Ectodermal cell (in vitro differentiated cells): ENCODE data around the gene TRPV3.

Experiments
- H3K27ac ChIP-seq: 2 replicates; pipeline ENCODE4 v1.7.0; 2013; ENCODE audit warnings: mild to moderate bottlenecking, low read depth, low read length; ENCODE audit not compliant: insufficient read depth, poor library complexity, severe bottlenecking
- H3K27me3 ChIP-seq: 2 replicates; pipeline ENCODE4 v1.7.0; 2013; ENCODE audit warnings: mild to moderate bottlenecking, low read length; ENCODE audit not compliant: insufficient read depth, control insufficient read depth, poor library complexity, severe bottlenecking
- H3K36me3 ChIP-seq: one replicate; pipeline ENCODE4 v1.7.0; 2013; ENCODE audit warnings: low read length; ENCODE audit not compliant: control insufficient read depth, insufficient read depth
- H3K4me1 ChIP-seq: one replicate; pipeline ENCODE4 v1.7.0; 2013; ENCODE audit warnings: low read length; ENCODE audit not compliant: control insufficient read depth, insufficient read depth
- H3K4me3 ChIP-seq: 2 replicates; pipeline ENCODE4 v1.7.0; 2013; ENCODE audit warnings: low read depth, low read length, control low read depth; ENCODE audit not compliant: insufficient read depth
- H3K9me3 ChIP-seq: 2 replicates; pipeline ENCODE4 v1.7.0; 2013; ENCODE audit warnings: mild to moderate bottlenecking, low read length, moderate library complexity; ENCODE audit not compliant: control insufficient read depth
- WGBS, 2 experiments: methylation state at CpG; one replicate each; pipeline ENCODE4 v1.1.7; 2013; ENCODE audit warnings: missing lambda C conversion rate in 2 of 2; 5-methylcytosine and 5-hydroxymethylcytosine counted together

The TRPV3 gene

DNA sequence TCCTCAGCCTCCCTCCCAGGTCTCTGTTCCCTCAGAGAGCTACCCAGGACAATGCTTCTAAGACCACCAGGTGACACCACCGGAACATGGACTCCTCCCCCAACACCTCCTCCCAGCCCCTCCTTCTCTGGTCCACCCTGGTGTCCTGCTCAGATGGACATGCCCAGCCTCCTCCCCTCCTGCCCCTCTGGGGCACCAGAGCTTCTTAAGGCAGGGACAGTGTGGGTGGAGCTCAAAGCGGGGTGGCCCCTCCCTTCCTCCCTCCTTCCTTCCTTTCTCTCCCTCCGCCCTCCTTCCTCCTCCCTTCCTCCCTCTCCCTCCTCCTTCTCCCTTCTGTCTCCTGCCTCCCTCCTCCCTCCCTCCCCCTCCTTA is 22.7 kb downstream of the TRPV3 start:
- Histone ChIP-seq H3K4me3 (no peak overlapping the region), H3K36me3 (no peaks in the 10 kb centered on the region), H3K27me3 (no peaks in the 10 kb centered on the region), H3K4me1 (peaks cover 23% of the 10 kb centered on the region), H3K9me3 (no peaks in the 10 kb centered on the region), H3K27ac (no peak overlapping the region)
- WGBS, 2 experiments, result 64 to 69% methylated on average over 3 of the region's 3 CpGs

DNA sequence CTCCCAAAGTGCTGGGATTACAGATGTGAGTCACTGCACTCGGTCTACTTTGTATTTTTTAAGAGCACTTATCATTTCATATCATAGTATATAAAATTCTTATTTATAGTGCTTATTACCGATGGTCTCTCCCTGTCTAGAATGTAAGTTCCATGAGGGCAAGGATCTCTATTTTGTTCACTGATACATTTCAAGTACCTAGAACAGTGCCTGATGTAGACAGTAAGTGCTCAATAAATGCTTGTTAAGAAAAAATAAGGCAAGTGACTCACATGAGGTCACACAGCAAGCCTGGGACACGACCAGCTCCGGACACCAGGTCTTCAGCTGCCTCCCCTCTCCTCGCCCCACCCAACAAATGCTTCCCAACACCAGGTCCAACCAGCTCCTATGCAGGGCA is 23.9 kb downstream of the TRPV3 start:
- Histone ChIP-seq H3K4me1 (peaks cover 32% of the 10 kb centered on the region), H3K36me3 (no peaks in the 10 kb centered on the region), H3K27ac (no peak overlapping the region), H3K4me3 (no peak overlapping the region), H3K27me3 (no peaks in the 10 kb centered on the region), H3K9me3 (no peaks in the 10 kb centered on the region)
- WGBS, 2 experiments, result 90 to 91% methylated on average over 3 to 5 of the region's 5 CpGs

DNA sequence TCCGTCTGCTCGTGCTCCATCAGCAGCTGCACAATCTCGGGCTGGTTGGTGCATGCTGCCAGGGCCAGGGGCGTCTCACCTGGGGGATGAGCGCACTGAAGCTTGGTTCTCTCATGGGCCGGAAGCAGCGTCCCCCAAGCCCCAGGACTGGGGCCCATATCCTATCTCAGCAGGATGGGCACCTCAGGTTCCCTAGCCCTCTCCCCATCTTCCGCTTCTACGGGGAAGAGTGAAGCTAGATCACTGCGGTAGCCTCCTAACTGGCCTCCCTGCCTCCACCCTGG is 24.8 kb downstream of the TRPV3 start:
- 95% methylated on average over 10 of the region's 10 CpGs for WGBS, 2 experiments

DNA sequence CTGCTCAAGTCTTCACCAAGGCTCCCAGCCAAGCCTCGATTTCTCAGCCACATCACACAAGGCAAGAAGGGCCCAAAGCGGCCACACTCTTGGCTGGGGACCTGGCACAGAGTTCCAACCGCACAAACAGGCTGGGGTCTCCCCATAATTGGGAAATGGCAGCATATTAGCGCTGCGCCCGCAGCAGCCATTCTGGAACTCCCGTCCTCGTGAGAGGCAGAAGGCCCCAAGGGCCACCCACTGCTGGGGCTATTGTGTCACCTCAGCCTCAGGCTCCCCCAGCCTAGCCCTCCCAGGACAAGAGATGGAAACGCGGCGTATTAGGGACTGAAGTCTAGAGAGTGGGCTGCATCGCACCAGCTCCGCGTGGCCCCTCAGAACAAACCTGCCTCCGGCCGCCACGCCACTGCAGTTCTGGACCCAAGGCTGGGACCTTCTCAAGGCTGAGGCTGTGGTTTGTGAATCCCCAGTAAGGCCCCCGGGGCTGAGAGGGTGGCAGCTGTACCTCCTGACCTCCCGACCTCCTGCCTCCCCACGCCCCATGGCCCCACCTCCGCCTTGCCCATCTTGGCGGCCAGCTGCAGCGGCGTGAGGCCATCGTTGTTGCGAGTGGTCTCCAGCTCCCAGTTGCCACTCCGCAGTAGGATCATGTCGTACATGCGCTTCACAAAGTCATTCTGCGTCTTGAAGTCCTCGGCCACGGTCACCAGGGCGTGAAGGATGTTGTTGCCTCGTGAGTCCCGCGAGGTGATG is 25.3 kb downstream of the TRPV3 start:
- WGBS, 2 experiments, result 89 to 90% methylated on average over 36 of the region's 36 CpGs

More for the DNA sequence above, 24.8 kb downstream of the TRPV3 start:
- Histone ChIP-seq H3K27me3 (no peaks in the 10 kb centered on the region), H3K4me1 (peaks cover 41% of the 10 kb centered on the region), H3K9me3 (no peaks in the 10 kb centered on the region), H3K4me3 (no peak overlapping the region), H3K36me3 (no peaks in the 10 kb centered on the region), H3K27ac (no peak overlapping the region)

DNA sequence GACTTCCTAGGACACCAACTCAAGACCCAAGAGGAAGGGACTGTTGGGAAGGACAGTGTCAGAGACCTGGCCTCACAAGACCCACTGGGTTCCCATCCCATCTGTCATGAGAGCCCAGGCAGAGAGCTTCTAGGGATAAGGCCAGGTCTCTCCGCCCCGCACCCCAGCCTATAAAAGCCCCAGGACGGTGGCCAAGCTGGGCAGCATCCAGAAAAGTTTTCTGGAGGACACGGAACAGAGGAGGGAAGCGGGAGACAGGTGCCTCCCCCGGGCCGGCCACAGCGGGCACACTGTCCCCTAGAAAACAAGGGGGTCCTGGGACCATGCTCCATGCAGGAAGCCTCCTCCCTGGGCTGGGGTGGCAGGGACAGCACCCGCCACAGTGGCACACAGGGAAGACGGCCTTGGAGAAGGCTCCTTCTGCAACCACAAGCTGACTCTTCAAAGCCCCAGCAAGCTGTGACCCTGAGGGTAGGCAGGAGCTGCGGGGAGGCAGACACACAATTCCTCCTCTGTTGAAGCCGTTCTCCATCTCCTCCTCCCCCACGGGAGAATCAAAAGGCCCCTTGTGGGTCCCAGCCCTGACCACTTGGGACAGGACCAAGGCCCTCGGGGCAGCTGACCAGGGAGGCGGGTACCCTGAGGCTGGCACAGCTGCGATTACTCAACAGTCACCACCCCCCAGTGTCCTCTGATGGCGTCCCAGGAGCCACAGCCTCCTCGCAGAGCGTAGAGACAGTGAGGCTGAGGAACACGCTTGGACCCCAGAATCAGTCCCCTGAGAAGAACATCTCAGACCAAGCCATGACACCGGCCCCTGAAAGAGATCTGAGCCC is 26.1 kb downstream of the TRPV3 start:
- Histone ChIP-seq H3K4me1 (peaks cover 43% of the 10 kb centered on the region), H3K27ac (peak overlapping the region; percentile 98), H3K36me3 (no peaks in the 10 kb centered on the region), H3K4me3 (no peak overlapping the region), H3K9me3 (no peaks in the 10 kb centered on the region), H3K27me3 (no peaks in the 10 kb centered on the region)
- WGBS, 2 experiments, result 81 to 83% methylated on average over 21 of the region's 21 CpGs

More for the DNA sequence above, 25.3 kb downstream of the TRPV3 start:
- Histone ChIP-seq H3K27ac (no peak overlapping the region), H3K4me3 (no peak overlapping the region), H3K9me3 (no peaks in the 10 kb centered on the region), H3K27me3 (no peaks in the 10 kb centered on the region), H3K36me3 (no peaks in the 10 kb centered on the region), H3K4me1 (peaks cover 43% of the 10 kb centered on the region)

DNA sequence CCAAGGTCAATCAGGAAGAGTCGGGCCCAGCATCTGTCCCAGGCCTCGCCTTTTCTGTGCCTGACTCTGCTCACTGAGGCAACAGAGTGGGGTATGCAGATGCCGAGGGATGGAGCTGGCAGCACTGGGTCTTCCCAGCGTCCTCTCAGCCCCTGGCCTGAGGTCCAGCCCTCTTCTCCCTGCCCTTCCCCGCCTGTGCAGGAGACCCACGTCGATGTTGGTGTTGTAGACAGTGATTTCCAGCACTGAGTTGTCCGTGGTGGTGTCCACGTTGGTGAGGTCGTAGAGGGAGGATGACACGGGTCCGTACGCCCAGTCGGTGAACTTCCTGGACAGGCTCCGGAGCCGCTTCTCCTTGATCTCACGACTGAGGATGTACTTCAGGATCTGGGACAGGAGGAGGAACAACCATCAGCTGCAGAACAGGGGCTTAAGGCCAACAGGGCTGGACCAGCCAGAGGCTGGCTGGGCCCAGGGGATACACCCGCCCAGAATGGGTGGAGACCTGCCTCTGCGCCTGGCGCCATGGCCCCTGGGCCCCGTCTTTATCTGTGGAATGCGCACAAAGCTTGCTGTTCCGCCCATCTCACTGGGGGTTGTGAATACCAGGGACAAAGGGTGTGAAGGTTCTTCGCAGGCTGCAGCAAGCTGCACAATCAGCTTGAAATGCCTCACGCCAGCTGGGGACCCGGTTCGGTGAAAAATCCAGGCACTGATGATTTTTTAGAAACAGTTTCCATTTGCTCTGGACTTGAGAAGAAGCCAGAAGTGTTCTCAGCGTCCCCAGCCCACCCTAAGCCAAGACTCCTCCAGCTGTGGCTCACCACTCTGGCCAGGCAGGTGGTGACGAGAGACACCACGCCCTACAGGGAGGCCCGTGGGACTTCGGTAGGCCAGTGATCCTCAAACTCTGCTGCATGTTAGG is 27.5 kb downstream of the TRPV3 start:
- H3K4me3 ChIP-seq, result no peak overlapping the region
- H3K36me3 ChIP-seq, result no peaks in the 10 kb centered on the region
- H3K27ac ChIP-seq, result peak overlapping the region; percentile 98
- H3K9me3 ChIP-seq, result no peaks in the 10 kb centered on the region
- no peaks in the 10 kb centered on the region for H3K27me3 ChIP-seq
- H3K4me1 ChIP-seq, result peaks cover 43% of the 10 kb centered on the region
- WGBS, 2 experiments, result 46 to 48% methylated on average over 32 of the region's 32 CpGs

DNA sequence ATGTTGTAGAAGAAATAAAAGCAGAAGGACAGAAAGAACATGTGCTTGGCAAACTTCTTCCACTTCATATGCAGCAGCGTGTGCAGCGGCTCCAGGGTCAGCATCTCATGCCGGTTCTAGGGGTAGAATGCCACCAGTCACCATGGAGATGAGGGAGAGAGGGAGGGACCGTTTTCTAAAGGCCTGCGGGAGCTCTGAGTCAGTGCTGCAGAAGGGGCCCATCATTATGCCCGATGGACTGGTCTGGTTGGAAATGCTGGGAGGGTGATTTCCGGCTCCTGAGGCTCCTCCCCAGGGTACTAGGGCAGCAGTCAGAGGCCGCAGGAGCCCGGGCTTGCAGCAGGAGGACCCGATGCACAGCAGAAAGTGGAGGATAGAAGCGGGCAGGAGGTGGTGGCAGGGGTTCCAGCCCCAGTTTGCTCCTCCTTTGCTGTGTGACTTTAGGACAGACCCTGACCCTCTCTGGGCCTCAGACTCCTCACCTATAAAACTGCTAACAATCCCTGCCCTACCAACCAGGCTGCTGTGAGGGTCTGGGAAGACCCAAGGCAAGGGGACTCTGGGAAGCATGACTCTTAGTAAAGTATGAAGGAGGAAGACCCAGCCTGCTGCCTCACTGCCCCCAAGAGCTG is 28.6 kb downstream of the TRPV3 start:
- H3K4me1 ChIP-seq, result peaks cover 51% of the 10 kb centered on the region
- H3K27ac ChIP-seq, result peak overlapping the region; percentile 1
- H3K4me3 ChIP-seq, result no peak overlapping the region
- H3K27me3 ChIP-seq, result no peaks in the 10 kb centered on the region
- 39 to 43% methylated on average over 11 of the region's 11 CpGs for WGBS, 2 experiments
- H3K36me3 ChIP-seq, result no peaks in the 10 kb centered on the region
- H3K9me3 ChIP-seq, result no peaks in the 10 kb centered on the region

DNA sequence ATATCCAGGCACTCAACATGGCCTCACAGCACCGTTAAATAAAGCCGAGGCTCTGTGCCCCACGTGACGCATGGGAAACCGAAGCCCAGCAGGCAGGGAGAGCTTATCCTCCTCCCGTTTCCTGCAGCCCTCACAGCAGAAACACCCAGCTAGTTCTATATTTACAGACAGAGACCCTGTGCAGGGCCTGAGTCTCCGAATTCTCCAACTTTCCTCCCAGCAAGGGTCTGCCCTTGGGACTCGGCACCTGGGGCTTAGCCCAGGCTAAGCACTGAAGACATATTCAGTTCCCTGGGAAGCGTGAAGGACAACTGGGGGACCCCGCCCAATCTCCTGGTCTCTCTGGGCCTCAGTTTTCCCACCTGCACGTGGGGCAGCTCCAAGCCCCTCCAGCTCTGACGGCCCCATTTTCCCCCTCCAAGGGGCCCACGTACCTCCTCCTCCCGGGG is 29.2 kb downstream of the TRPV3 start:
- H3K27me3 ChIP-seq, result no peaks in the 10 kb centered on the region
- H3K27ac ChIP-seq, result peak overlapping the region; percentile 1
- H3K4me1 ChIP-seq, result peaks cover 53% of the 10 kb centered on the region
- no peak overlapping the region for H3K4me3 ChIP-seq
- WGBS, 2 experiments, result 83 to 85% methylated on average over 14 of the region's 14 CpGs
- H3K36me3 ChIP-seq, result no peaks in the 10 kb centered on the region
- no peaks in the 10 kb centered on the region for H3K9me3 ChIP-seq

DNA sequence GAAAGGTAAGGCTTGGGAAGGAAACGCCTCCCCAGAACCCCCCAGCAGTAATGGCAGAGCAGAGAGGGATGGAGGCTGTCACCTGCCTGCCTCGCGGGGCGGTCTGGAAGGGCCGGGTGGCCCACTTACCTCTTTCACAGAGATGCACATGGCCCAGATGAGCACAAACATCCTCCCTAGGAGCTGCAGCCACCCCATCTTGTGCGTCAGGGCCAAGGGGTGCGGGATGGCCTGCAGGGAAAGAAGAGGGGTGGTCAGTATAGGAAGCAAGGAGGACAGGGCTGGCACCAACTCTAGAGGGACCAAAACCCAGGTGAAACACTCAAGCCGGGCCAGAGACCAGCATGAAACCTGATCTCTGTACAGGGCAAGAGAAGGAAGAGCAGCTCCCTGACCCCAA is 29.7 kb downstream of the TRPV3 start:
- H3K9me3 ChIP-seq, result no peaks in the 10 kb centered on the region
- no peak overlapping the region for H3K4me3 ChIP-seq

More for the DNA sequence above, 29.7 kb downstream of the TRPV3 start:
- peaks cover 53% of the 10 kb centered on the region for H3K4me1 ChIP-seq
- H3K27ac ChIP-seq, result no peak overlapping the region
- H3K27me3 ChIP-seq, result no peaks in the 10 kb centered on the region
- WGBS, 2 experiments, result 96% methylated on average over 7 to 8 of the region's 8 CpGs
- H3K36me3 ChIP-seq, result no peaks in the 10 kb centered on the region
